ENCODE measurements around the gene ZSCAN22. TPM values are rescaled to one million over a fixed set of nuclear protein-coding genes. Genes with fewer than 3 reads are reported as not detected.
"Not testable (repeated sequence)": the region's sequence is repeated elsewhere in the genome, so short reads cannot be mapped to it uniquely, and the experiment has no call there.

ZSCAN22 gene
- polyA plus RNA-seq, 3 donors = 3.6 to 3.8 (median 3.6) TPM

- no peak for DNase-seq (ENCODE audit: extremely low read depth in 1 of 11, low read depth in 9 of 11, low spot score in 4 of 11)
Observed at GRCh38 chr19:58361900-58362271, 35.1 kb downstream of the ZSCAN22 start.

GRCh38 chr19:58362272-58362994 lies 35.6 kb downstream of the ZSCAN22 start, which contains the start of gene ZNF497:
ZNF497 (minus strand) TSS chr19:58362751; CDS start chr19:58357635, 5,116 bp downstream.
- peak; percentile 88 to 95 (median 93) for DNase-seq (ENCODE audit: extremely low read depth in 1 of 11, low read depth in 9 of 11, low spot score in 4 of 11)

GRCh38 chr19:58364146-58364545 lies 37.4 kb downstream of the ZSCAN22 start:
- DNase-seq (ENCODE audit: extremely low read depth in 1 of 11, low read depth in 9 of 11, low spot score in 4 of 11) = no peak

- no peak for DNase-seq (ENCODE audit: extremely low read depth in 1 of 11, low read depth in 9 of 11, low spot score in 4 of 11)
Observed at GRCh38 chr19:58366585-58367430, 40.0 kb downstream of the ZSCAN22 start.

- DNase-seq (ENCODE audit: extremely low read depth in 1 of 11, low read depth in 9 of 11, low spot score in 4 of 11) = no peak
Observed at GRCh38 chr19:58367698-58368454, 41.1 kb downstream of the ZSCAN22 start.

GRCh38 chr19:58368561-58369360 lies 42.0 kb downstream of the ZSCAN22 start:
- DNase-seq (ENCODE audit: extremely low read depth in 1 of 11, low read depth in 9 of 11, low spot score in 4 of 11) = no peak

GRCh38 chr19:58372311-58373133 lies 45.7 kb downstream of the ZSCAN22 start:
- no peak for DNase-seq (ENCODE audit: extremely low read depth in 1 of 11, low read depth in 9 of 11, low spot score in 4 of 11)

GRCh38 chr19:58374200-58374599 lies 47.4 kb downstream of the ZSCAN22 start:
- no peak for DNase-seq (ENCODE audit: extremely low read depth in 1 of 11, low read depth in 9 of 11, low spot score in 4 of 11)

- DNase-seq (ENCODE audit: extremely low read depth in 1 of 11, low read depth in 9 of 11, low spot score in 4 of 11) = not testable (repeated sequence)
Observed at GRCh38 chr19:58376724-58377123, 49.9 kb downstream of the ZSCAN22 start.

- no peak for DNase-seq (ENCODE audit: extremely low read depth in 1 of 11, low read depth in 9 of 11, low spot score in 4 of 11)
Observed at GRCh38 chr19:58379246-58379645, 52.5 kb downstream of the ZSCAN22 start.

GRCh38 chr19:58380037-58380661 lies 53.4 kb downstream of the ZSCAN22 start:
- DNase-seq (ENCODE audit: extremely low read depth in 1 of 11, low read depth in 9 of 11, low spot score in 4 of 11) = no peak

GRCh38 chr19:58380662-58381459 lies 54.1 kb downstream of the ZSCAN22 start, which contains the start of gene ZNF837:
ZNF837 (minus strand) TSS chr19:58381030; CDS start chr19:58369332, 11,698 bp downstream.
- DNase-seq (ENCODE audit: extremely low read depth in 1 of 11, low read depth in 9 of 11, low spot score in 4 of 11) = peak; percentile 98 to 100 (median 99)

GRCh38 chr19:58381460-58382212 lies 54.8 kb downstream of the ZSCAN22 start:
- DNase-seq (ENCODE audit: extremely low read depth in 1 of 11, low read depth in 9 of 11, low spot score in 4 of 11) = no peak

GRCh38 chr19:58382997-58383603 lies 56.3 kb downstream of the ZSCAN22 start:
- no peak for DNase-seq (ENCODE audit: extremely low read depth in 1 of 11, low read depth in 9 of 11, low spot score in 4 of 11)

- DNase-seq (ENCODE audit: extremely low read depth in 1 of 11, low read depth in 9 of 11, low spot score in 4 of 11) = no peak
Observed at GRCh38 chr19:58385313-58385890, 58.6 kb downstream of the ZSCAN22 start.
